GM21447 (cell line): ENCODE measurements around the gene CERT1.
"Not testable (repeated sequence)": the region's sequence is repeated elsewhere in the genome, so short reads cannot be mapped to it uniquely, and the experiment has no call there.

Experiments used
- ATAC-seq: cut with Tn5 transposase; IDR thresholded peaks from one replicate; pipeline ENCODE4 v1.9.1; 2021; ENCODE audit not compliant: unreplicated experiment

The CERT1 gene

GRCh38 chr5:75511435-75512382 lies at the start of gene CERT1, which contains the start of gene POLK:
Gene CERT1, minus strand, starts transcription at chr5:75511629. Its CDS starts 422 bp downstream, at chr5:75511207.
Gene POLK, plus strand, starts transcription at chr5:75511891.
- ATAC-seq = peak; percentile 81

GRCh38 chr5:75560655-75561054 lies 49.2 kb upstream of the CERT1 start:
- not testable (repeated sequence) for ATAC-seq

GRCh38 chr5:75558981-75559632 lies 47.7 kb upstream of the CERT1 start:
- no peak for ATAC-seq

GRCh38 chr5:75558221-75558620 lies 46.8 kb upstream of the CERT1 start:
- no peak for ATAC-seq

GRCh38 chr5:75553358-75553757 lies 41.9 kb upstream of the CERT1 start:
- ATAC-seq = no peak

- ATAC-seq = no peak
Observed at GRCh38 chr5:75552764-75553163, 41.3 kb upstream of the CERT1 start.

- no peak for ATAC-seq
Observed at GRCh38 chr5:75551471-75551870, 40.0 kb upstream of the CERT1 start.

- ATAC-seq = no peak
Observed at GRCh38 chr5:75550597-75550996, 39.2 kb upstream of the CERT1 start.

- ATAC-seq = no peak
Observed at GRCh38 chr5:75547812-75548211, 36.4 kb upstream of the CERT1 start.

- ATAC-seq = no peak
Observed at GRCh38 chr5:75546830-75547229, 35.4 kb upstream of the CERT1 start.

GRCh38 chr5:75545131-75545530 lies 33.7 kb upstream of the CERT1 start:
- ATAC-seq = no peak

GRCh38 chr5:75538211-75538610 lies 26.8 kb upstream of the CERT1 start:
- no peak for ATAC-seq

GRCh38 chr5:75536694-75537360 lies 25.4 kb upstream of the CERT1 start:
- ATAC-seq = no peak

GRCh38 chr5:75536147-75536546 lies 24.7 kb upstream of the CERT1 start:
- no peak for ATAC-seq

GRCh38 chr5:75534734-75535133 lies 23.3 kb upstream of the CERT1 start:
- no peak for ATAC-seq

- not testable (repeated sequence) for ATAC-seq
Observed at GRCh38 chr5:75533716-75534115, 22.3 kb upstream of the CERT1 start.

- ATAC-seq = no peak
Observed at GRCh38 chr5:75532190-75532589, 20.8 kb upstream of the CERT1 start.

GRCh38 chr5:75529185-75529584 lies 17.8 kb upstream of the CERT1 start:
- ATAC-seq = no peak

GRCh38 chr5:75526070-75526469 lies 14.6 kb upstream of the CERT1 start:
- no peak for ATAC-seq

- no peak for ATAC-seq
Observed at GRCh38 chr5:75525344-75525743, 13.9 kb upstream of the CERT1 start.

GRCh38 chr5:75524591-75524990 lies 13.2 kb upstream of the CERT1 start:
- no peak for ATAC-seq

- peak; percentile 86 for ATAC-seq
Observed at GRCh38 chr5:75524071-75524470, 12.6 kb upstream of the CERT1 start.
